H1 (cell line): ENCODE results near the gene TRPM1. TPM values are rescaled to one million over a fixed set of nuclear protein-coding genes. Genes with fewer than 3 reads are reported as not detected.

ENCODE experiments used
- CHD7 ChIP-seq: fragments of 300-600 bp; sonication (generic); IDR thresholded peaks from 2 replicates; pipeline ENCODE4 v1.7.1; 2012; ENCODE audit warnings: low read length, moderate library complexity, mild to moderate bottlenecking, inconsistent platforms; ENCODE audit not compliant: insufficient replicate concordance
- HDAC2 ChIP-seq, 2 experiments: fragments of 300-600 bp in 1 of 2; sonication (generic) in 1 of 2; IDR thresholded peaks; 2 replicates each; pipeline ENCODE4 v1.6.1; 2011 to 2012; ENCODE audit warnings: low read depth in 2 of 2, low read length in 2 of 2, mild to moderate bottlenecking in 2 of 2, moderate library complexity in 2 of 2, borderline replicate concordance in 1 of 2, inconsistent platforms in 1 of 2
- TAF7 ChIP-seq: optimal IDR thresholded peaks from 2 replicates; pipeline ENCODE3; 2011; ENCODE audit warnings: low read depth, mild to moderate bottlenecking, inconsistent platforms, low read length, moderate library complexity, borderline replicate concordance
- polyA plus RNA-seq, 7 experiments: library from polyadenylated mRNA; depleted of rRNA in 3 of 7; stranded (reverse) in 5 of 7; unstranded in 2 of 7; fragments of >200 nt in 5 of 7; fragments of 200-250 nt in 2 of 7; gene quantifications; 1 replicate in 5 of 7; 2 replicates in 1 of 7; 4 replicates in 1 of 7; pipeline versions ENCODE4 v1.2.1 to v1.2.3, GENCODE V29; 2011 to 2013; ENCODE audit warnings: missing spikeins in 2 of 7, mixed read lengths in 2 of 7
- total RNA-seq: library from RNA; stranded (reverse); fragmentation: NEBNext Ultra II Directional; extraction: Animal tissue kit (Norgen Biotek cat#: 25700); gene quantifications from 2 replicates; pipeline ENCODE4 v1.2.1, GENCODE V29; 2021

TRPM1 gene
- total and polyA plus RNA-seq, 2 of the 8 experiments (the other 6 are each of a cell fraction or from before 2014, with no cell fraction given): 0.05 TPM; not detected in 1

GRCh38 chr15:31016446-31016915 is 85.0 kb downstream of the TRPM1 start (continued):
- TF ChIP-seq CHD7 (no peak), HDAC2 (IDR thresholded peaks at IDR 0.05; ENCODE audit: borderline replicate concordance in 1 of 2, low read depth in 2 of 2, low read length in 2 of 2) (no peak), TAF7 (no peak)
